Spleen (tissue), 11 donors: ENCODE results near the gene MYOD1. TPM values are rescaled to one million over a fixed set of nuclear protein-coding genes. Genes with fewer than 3 reads are reported as not detected.

Source experiments
- DNase-seq: peaks from one replicate; pipeline ENCODE4 v3.0.0-alpha.2; 2020
- H3K27ac ChIP-seq, 8 donors: fragments of 200-600 bp; sonication (generic) in 7 of 8; 1 replicate in 4 of 8; 2 replicates in 4 of 8; pipeline versions ENCODE4 v1.5.0 to v1.8.0; 2016 to 2021; ENCODE audit warnings: inconsistent platforms in 4 of 8, mild to moderate bottlenecking in 4 of 8, moderate library complexity in 1 of 8
- H3K27me3 ChIP-seq, 7 donors: fragments of 200-600 bp; sonication (generic) in 6 of 7; replicated peaks in 1 of 7; 1 replicate in 4 of 7; 2 replicates in 3 of 7; pipeline versions ENCODE4 v1.5.0 to v1.8.0; 2016 to 2021; ENCODE audit warnings: inconsistent platforms in 3 of 7, mild to moderate bottlenecking in 1 of 7
- H3K36me3 ChIP-seq, 6 donors: fragments of 200-600 bp; sonication (generic) in 5 of 6; 1 replicate in 4 of 6; 2 replicates in 2 of 6; pipeline versions ENCODE4 v1.5.0 to v1.8.0; 2016 to 2021; ENCODE audit warnings: inconsistent platforms in 2 of 6
- H3K4me1 ChIP-seq, 6 donors: fragments of 200-600 bp; sonication (generic) in 5 of 6; 1 replicate in 3 of 6; 2 replicates in 3 of 6; pipeline versions ENCODE4 v1.5.0 to v1.8.0; 2016 to 2021; ENCODE audit warnings: inconsistent platforms in 3 of 6
- H3K4me3 ChIP-seq, 8 donors: fragments of 200-600 bp; sonication (generic) in 7 of 8; 1 replicate in 4 of 8; 2 replicates in 4 of 8; pipeline versions ENCODE4 v1.5.0 to v1.8.0; 2016 to 2021; ENCODE audit warnings: inconsistent platforms in 4 of 8, mild to moderate bottlenecking in 4 of 8, moderate library complexity in 2 of 8
- H3K9me3 ChIP-seq, 8 donors: fragments of 200-600 bp; sonication (generic) in 7 of 8; 1 replicate in 4 of 8; 2 replicates in 4 of 8; pipeline versions ENCODE4 v1.5.0 to v1.8.0; 2016 to 2021; ENCODE audit warnings: inconsistent platforms in 4 of 8
- CTCF ChIP-seq, 11 experiments: fragments of 200-600 bp in 7 of 11; fragments of 450-650 bp in 4 of 11; sonication (generic) in 4 of 11; IDR thresholded peaks in 8 of 11; conservative IDR thresholded peaks in 3 of 11; 1 replicate in 7 of 11; 2 replicates in 4 of 11; pipeline versions ENCODE4 v1.4.0 to v1.8.0; 2016 to 2021; ENCODE audit warnings: antibody characterized with exemption in 11 of 11, inconsistent platforms in 4 of 11, mild to moderate bottlenecking in 1 of 11
- POLR2A ChIP-seq, 3 donors: fragments of 450-650 bp; IDR thresholded peaks; one replicate each; pipeline ENCODE4 v1.5.1; 2017; ENCODE audit warnings: antibody characterized with exemption in 3 of 3, mild to moderate bottlenecking in 1 of 3
- POLR2AphosphoS5 ChIP-seq, 3 donors: sonication (generic); formaldehyde crosslinking; IDR thresholded peaks; one replicate each; pipeline ENCODE4 v1.5.1; 2017; ENCODE audit warnings: antibody characterized with exemption in 3 of 3
- WGBS, 5 donors: extraction: QIAGEN DNeasy Blood & Tissue Kit in 3 of 5; methylation state at CpG; one replicate each; pipeline versions ENCODE4 v1.1.5 to v1.1.7; 2013 to 2018; 5-methylcytosine and 5-hydroxymethylcytosine counted together
- intact Hi-C: fragments of 100-400 bp; cut with DNase I; formaldehyde crosslinking; loops from one replicate; pipeline ENCODE4 v1.15.0; 2023; ENCODE audit warnings: low total_unique reads
- polyA plus RNA-seq, 3 donors: library from polyadenylated mRNA; stranded (reverse); fragments of 200-250 nt; gene quantifications; one replicate each; pipeline ENCODE4 v1.2.1, GENCODE V29; 2013
- total RNA-seq, 7 donors: library from RNA; depleted of rRNA in 3 of 7; stranded (reverse); fragments of >200 nt in 3 of 7; fragmentation: NEBNext Ultra II Directional in 4 of 7; extraction: Animal tissue kit (Norgen Biotek cat#: 25700) in 4 of 7; gene quantifications; one replicate each; pipeline versions ENCODE4 v1.1.0 to v1.2.1, GENCODE V29; 2016 to 2021
- donor health status: healthy with polysubstance abuse.
- donor health status: DM: no; HTN: no; CAD: no; lungs with moderate emphysema.
- donor health status: DM: no; HTN: no; CAD: no.
- donor health status: Bipolar disorder and iron deficiency.
- donor health status: healthy.
- donor health status: DM: no; HTN: no; CAD: no.
- donor health status: DM: yes; HTN: yes; CAD: no.

Gene MYOD1
- total and polyA plus RNA-seq, 10 donors = 0.04 TPM; not detected in 9

GRCh38 chr11:17693531-17693930 lies 25.8 kb upstream of the MYOD1 start:
- no peak for TF ChIP-seq CTCF (IDR thresholded peaks at IDR 0.05 in 8 of 11, conservative IDR thresholded peaks at IDR 0.05 in 3 of 11)
- no peak for TF ChIP-seq POLR2A (IDR thresholded peaks at IDR 0.05)
- no peak for TF ChIP-seq POLR2AphosphoS5 (IDR thresholded peaks at IDR 0.05)
- no peak for DNase-seq
- no peaks in the 10 kb centered on the region for H3K4me1 ChIP-seq
- H3K36me3 ChIP-seq = no peaks in the 10 kb centered on the region
- WGBS, 5 donors = 58 to 88% (median 73%) methylated on average over 4 of the region's 4 CpGs
- H3K9me3 ChIP-seq = no peaks in the 10 kb centered on the region
- H3K4me3 ChIP-seq = no peak overlapping the region
- intact Hi-C loops = no loop called here
- peaks cover 5 to 70% (median 27%) of the 10 kb centered on the region in 7 donors for H3K27me3 ChIP-seq
- H3K27ac ChIP-seq = no peak overlapping the region

GRCh38 chr11:17694494-17695110 lies 24.8 kb upstream of the MYOD1 start:
- TF ChIP-seq CTCF (IDR thresholded peaks at IDR 0.05 in 8 of 11, conservative IDR thresholded peaks at IDR 0.05 in 3 of 11) (no peak), POLR2AphosphoS5 (IDR thresholded peaks at IDR 0.05) (no peak), POLR2A (IDR thresholded peaks at IDR 0.05) (no peak)
- H3K27me3 ChIP-seq = peaks cover 5 to 70% (median 27%) of the 10 kb centered on the region in 7 donors
- intact Hi-C loops = no loop called here
- no peak overlapping the region for H3K4me3 ChIP-seq
- DNase-seq = no peak
- 78 to 93% (median 87%) methylated on average over 9 to 10 of the region's 10 CpGs for WGBS, 5 donors
- H3K4me1 ChIP-seq = no peaks in the 10 kb centered on the region
- no peak overlapping the region for H3K27ac ChIP-seq
- H3K36me3 ChIP-seq = no peaks in the 10 kb centered on the region
- H3K9me3 ChIP-seq = no peaks in the 10 kb centered on the region

GRCh38 chr11:17695454-17696441 lies 23.6 kb upstream of the MYOD1 start:
- Histone ChIP-seq H3K36me3 (no peaks in the 10 kb centered on the region), H3K4me3 (peak overlapping the region in 1 of 8 donors; percentile 15), H3K4me1 (no peaks in the 10 kb centered on the region), H3K9me3 (no peaks in the 10 kb centered on the region), H3K27ac (no peak overlapping the region), H3K27me3 (peaks cover 5 to 70% (median 27%) of the 10 kb centered on the region in 7 donors)
- DNase-seq = no peak
- intact Hi-C loops = no loop called here
- 7 to 15% (median 11%) methylated on average over 16 to 68 of the region's 68 CpGs for WGBS, 5 donors
- no peak for TF ChIP-seq POLR2A (IDR thresholded peaks at IDR 0.05)
- peak in 1 of 11 experiments; percentile 12 for TF ChIP-seq CTCF (IDR thresholded peaks at IDR 0.05 in 8 of 11, conservative IDR thresholded peaks at IDR 0.05 in 3 of 11)

- H3K27ac ChIP-seq = no peak overlapping the region
- intact Hi-C loops = no loop called here
- no peak overlapping the region for H3K4me3 ChIP-seq
- no peaks in the 10 kb centered on the region for H3K36me3 ChIP-seq
- H3K4me1 ChIP-seq = no peaks in the 10 kb centered on the region
- WGBS, 5 donors = 72 to 80% (median 74%) methylated on average over 5 of the region's 5 CpGs
- no peak for DNase-seq
- TF ChIP-seq POLR2A (IDR thresholded peaks at IDR 0.05) (no peak), CTCF (IDR thresholded peaks at IDR 0.05 in 8 of 11, conservative IDR thresholded peaks at IDR 0.05 in 3 of 11) (no peak), POLR2AphosphoS5 (IDR thresholded peaks at IDR 0.05) (no peak)
- no peaks in the 10 kb centered on the region for H3K9me3 ChIP-seq
- H3K27me3 ChIP-seq = peaks cover 5 to 61% (median 27%) of the 10 kb centered on the region in 7 donors
Measured at GRCh38 chr11:17696741-17697140, 22.6 kb upstream of the MYOD1 start.
